Vagina (tissue), 2 donors: ENCODE measurements around the gene WAC.

Source experiments
- POLR2A ChIP-seq, 2 donors: fragments of 450-650 bp; IDR thresholded peaks; one replicate each; pipeline ENCODE4 v1.6.1; 2017; ENCODE audit warnings: antibody characterized with exemption in 2 of 2, mild to moderate bottlenecking in 2 of 2, moderate library complexity in 2 of 2
- POLR2AphosphoS5 ChIP-seq, 2 donors: sonication (generic); formaldehyde crosslinking; IDR thresholded peaks; one replicate each; pipeline ENCODE4 v1.9.0; 2017; ENCODE audit warnings: antibody characterized with exemption in 2 of 2, mild to moderate bottlenecking in 2 of 2, low read depth in 1 of 2; ENCODE audit not compliant: insufficient read depth in 1 of 2
- TF ChIP-seq, protein P1 (sequence below), 3 experiments: fragments of 450-650 bp in 2 of 3; fragments of 200-600 bp in 1 of 3; sonication (generic) in 1 of 3; IDR thresholded peaks; one replicate each; pipeline ENCODE4 v1.5.1; 2017 to 2019; ENCODE audit warnings: antibody characterized with exemption in 3 of 3, mild to moderate bottlenecking in 2 of 3, moderate library complexity in 2 of 3

DNA sequence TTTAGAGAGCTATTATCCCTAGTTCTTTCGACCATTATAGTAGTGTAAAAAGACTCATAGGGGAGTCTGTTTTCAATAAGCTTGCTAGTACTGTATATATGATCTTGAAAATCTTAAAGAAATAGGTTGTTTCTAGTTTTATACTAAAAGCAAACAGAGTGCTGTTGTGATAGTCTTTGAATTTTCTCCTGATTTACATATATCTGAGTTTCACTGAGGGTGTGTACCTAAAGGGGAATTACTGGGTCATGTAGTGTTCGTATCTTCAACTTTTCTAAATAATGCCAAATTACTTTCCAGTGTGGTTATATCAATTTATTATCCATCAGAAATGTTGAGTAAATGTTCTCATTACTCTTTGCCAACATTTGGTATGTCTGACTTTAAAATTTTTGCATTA lies 73.7 kb downstream of the WAC start:
- TF ChIP-seq, protein P1, sequence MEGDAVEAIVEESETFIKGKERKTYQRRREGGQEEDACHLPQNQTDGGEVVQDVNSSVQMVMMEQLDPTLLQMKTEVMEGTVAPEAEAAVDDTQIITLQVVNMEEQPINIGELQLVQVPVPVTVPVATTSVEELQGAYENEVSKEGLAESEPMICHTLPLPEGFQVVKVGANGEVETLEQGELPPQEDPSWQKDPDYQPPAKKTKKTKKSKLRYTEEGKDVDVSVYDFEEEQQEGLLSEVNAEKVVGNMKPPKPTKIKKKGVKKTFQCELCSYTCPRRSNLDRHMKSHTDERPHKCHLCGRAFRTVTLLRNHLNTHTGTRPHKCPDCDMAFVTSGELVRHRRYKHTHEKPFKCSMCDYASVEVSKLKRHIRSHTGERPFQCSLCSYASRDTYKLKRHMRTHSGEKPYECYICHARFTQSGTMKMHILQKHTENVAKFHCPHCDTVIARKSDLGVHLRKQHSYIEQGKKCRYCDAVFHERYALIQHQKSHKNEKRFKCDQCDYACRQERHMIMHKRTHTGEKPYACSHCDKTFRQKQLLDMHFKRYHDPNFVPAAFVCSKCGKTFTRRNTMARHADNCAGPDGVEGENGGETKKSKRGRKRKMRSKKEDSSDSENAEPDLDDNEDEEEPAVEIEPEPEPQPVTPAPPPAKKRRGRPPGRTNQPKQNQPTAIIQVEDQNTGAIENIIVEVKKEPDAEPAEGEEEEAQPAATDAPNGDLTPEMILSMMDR (IDR thresholded peaks at IDR 0.05), result no peak
- TF ChIP-seq POLR2AphosphoS5 (IDR thresholded peaks at IDR 0.05; ENCODE audit: insufficient read depth in 1 of 2, low read depth in 1 of 2) (no peak), POLR2A (IDR thresholded peaks at IDR 0.05) (no peak)
